HG03095 (cell line): ENCODE data around the gene CS.
"Not testable (repeated sequence)": the region's sequence is repeated elsewhere in the genome, so short reads cannot be mapped to it uniquely, and the experiment has no call there.

Experiments
- ATAC-seq: cut with Tn5 transposase; IDR thresholded peaks from one replicate; pipeline ENCODE4 v1.9.1; 2021; ENCODE audit warnings: moderate library complexity; ENCODE audit not compliant: unreplicated experiment

The CS gene

DNA sequence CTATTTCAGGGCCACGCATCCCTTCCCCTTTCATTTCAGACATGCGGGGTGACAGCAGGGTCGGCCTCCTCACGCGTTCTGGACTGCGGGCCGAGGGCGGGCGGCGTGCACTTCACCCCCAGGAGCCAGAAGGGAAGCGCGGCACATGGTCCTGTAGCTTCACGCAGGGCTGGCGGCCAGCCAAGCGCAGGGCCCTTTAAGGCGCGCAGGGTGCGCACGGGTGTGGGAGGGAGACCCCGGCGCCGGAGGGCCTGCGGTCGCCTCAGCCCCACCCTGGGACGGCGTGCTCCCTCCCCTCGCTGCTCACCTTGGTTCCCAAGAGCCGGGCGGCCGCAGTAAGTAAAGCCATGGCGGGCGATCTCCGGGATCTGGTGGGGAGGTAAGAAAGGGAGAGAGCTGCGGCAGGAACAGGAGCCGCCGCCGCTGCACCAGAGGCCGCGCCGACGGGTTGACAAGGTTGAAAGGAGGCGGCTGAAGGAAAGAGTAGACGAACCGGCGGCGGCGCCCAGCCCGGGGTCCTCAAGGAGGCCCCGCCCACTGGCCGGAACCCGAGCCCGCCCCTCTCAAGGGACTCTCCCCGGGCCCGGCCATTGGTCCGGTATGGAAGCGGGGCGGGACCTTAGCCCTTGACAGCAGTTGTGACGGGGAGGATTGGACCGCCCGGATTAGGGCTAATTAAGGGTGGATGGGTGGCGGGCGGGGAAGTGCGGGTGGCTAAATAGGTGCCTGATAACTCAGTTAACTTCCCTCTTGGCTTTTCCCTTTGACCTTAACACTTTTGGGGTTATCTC lies at the start of gene CS:
Gene CS, minus strand, starts transcription at position 478 of the 791 bp plus-strand sequence. Its CDS starts 129 bp downstream, at position 349.
- peak; percentile 90 for ATAC-seq

- no peak for ATAC-seq
These were observed 48.6 kb upstream of the CS start for GRCh38 chr12:56348776-56349175.

- not testable (repeated sequence) for ATAC-seq
These were observed 47.1 kb upstream of the CS start for GRCh38 chr12:56347255-56347654.

- no peak for ATAC-seq
These were observed 46.5 kb upstream of the CS start for GRCh38 chr12:56346675-56347074.

DNA sequence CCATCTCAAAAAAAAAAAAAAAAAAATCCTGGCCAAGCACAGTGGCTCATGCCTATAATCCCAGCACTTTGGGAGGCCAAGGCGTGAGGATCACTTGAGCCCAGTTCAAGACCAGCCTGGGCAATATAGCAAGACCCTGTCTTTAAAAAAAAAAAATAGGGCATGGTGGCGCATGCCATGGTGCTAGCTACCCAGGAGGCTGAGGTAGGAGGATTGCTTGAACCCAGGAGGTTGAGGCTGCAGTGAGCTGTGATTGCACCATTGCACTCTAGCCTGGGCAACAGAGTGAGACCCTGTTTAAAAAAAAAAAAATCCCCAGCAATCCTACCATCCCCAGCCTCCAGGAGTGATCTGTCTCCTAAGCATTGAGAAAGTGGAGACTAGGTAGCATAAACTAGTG lies 42.2 kb upstream of the CS start:
- ATAC-seq = not testable (repeated sequence)

DNA sequence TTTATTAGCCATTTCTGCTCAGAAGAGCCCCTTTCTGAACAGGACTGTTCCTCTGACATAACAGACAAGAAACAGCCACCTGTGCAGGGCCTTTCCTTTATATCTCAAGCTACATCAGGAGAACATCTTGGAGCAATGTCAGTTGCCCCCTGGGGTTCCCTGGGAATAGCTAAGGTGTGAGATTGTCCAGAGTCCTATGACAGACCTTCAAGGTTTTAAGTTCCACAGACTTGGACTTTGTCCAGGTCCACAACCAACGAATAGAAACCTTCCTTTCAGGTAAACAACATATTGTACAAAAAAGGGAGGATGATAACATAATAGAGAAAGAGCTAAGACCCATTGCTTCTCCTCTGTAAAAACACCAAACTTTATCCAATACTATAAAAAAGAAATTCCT lies 41.5 kb upstream of the CS start:
- no peak for ATAC-seq

DNA sequence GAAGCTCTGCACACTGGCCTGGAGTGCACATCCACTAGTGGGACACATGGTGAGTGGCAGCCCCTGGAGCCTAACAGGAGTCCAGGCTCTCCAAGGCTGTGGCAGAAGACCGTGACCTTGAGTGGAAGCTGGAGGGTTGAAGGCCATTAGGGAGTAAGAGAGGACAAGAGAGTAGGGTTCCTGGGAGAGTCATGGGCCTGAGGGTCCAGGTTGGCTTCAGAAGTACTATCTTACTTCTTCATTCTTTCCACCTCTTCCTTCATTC lies 39.0 kb upstream of the CS start:
- no peak for ATAC-seq

- ATAC-seq = peak; percentile 40
These were observed 38.4 kb upstream of the CS start, which contains the start of gene IL23A for GRCh38 chr12:56338308-56339157. Gene IL23A, plus strand, starts transcription at chr12:56338884. Its CDS starts 161 bp downstream, at chr12:56339045.

- no peak for ATAC-seq
These were observed 37.7 kb upstream of the CS start for GRCh38 chr12:56337753-56338251.

GRCh38 chr12:56336361-56337167 lies 36.4 kb upstream of the CS start:
- no peak for ATAC-seq

DNA sequence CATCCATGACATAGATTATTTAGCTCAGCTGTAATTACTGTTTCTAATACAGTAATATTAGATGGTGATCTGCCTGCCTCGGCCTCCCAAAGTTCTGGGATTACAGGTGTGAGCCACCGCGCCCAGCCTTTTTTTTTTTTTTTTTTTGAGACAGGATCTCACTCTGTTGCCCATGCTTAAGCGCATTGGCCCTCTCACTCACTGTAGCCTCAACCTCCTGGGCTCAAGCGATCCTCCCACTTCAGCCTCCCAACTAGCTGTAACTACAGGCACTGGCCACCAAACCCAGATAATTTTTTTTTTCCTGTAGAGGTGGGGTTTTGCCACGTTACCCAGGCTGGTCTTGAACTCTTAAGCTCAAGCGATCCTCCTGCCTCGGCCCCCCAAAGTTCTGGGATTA lies 35.4 kb upstream of the CS start:
- not testable (repeated sequence) for ATAC-seq

DNA sequence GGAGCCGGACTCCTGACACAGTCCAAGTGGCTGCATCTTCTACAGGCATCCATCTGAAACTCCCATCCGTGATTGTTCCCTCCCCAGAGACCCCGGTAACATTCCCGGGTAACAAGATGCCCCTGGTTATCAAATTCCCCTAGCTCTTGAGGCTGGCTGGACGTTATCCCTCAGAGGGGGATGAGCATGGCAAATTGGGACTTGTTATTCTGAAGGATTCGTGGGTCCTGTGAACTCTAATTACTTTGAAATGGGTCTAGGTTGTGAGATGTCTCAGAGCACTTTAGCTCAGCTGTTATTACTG lies 34.3 kb upstream of the CS start:
- ATAC-seq = no peak

GRCh38 chr12:56333679-56334489 lies 33.8 kb upstream of the CS start, which contains the start of gene PAN2:
Gene PAN2, minus strand, starts transcription at chr12:56334000. Its CDS starts 906 bp downstream, at chr12:56333094.
- peak; percentile 90 for ATAC-seq

DNA sequence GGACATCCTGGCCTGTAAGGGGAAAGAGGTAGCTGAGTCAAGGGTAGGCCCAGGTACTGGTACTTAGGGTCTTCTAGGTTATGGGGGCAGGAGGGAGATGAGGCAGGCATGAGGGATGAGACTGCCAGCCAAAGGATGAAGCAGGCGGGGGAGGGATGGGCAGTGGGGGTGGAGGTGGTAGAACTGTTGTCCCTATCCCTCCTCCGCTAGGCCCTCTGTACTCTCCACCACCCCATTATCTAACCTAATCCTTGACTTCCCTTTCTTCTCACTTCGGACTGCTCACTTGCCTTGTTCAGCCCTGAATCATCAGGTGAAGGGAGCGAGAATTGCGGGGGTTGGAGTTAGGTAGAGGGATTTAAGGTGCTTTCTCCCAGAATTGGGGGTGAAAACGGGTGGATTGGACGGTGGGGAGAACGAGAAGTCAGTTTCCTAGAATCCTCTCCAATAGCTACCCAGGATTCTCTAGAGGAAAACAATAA lies 33.1 kb upstream of the CS start:
- no peak for ATAC-seq

GRCh38 chr12:56332512-56333196 lies 32.5 kb upstream of the CS start:
- ATAC-seq = no peak

DNA sequence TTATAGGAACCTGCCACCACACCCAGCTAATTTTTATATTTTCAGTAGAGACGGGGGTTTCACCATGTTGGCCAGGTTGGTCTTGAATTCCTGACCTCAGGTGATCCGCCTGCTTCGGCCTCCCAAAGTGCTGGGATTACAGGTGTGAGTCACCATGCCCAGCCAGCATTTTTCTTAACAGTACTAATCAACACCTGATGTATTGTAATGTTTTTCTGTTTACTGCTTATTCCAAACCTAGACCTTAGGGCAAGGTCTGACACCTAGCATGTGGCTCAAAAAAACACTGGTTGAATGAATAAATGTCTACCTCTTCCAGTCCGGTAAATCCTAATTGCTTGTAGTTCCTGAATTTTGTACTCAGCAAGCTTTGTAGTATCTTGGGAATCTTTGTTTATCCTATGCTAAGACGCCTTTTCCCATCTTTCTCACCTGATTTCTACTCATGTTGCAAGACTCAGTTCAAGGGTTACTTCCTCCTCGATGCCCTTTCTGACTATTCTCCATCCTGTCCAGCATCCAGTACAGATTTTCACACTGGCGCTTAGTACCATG lies 30.9 kb upstream of the CS start:
- no peak for ATAC-seq

DNA sequence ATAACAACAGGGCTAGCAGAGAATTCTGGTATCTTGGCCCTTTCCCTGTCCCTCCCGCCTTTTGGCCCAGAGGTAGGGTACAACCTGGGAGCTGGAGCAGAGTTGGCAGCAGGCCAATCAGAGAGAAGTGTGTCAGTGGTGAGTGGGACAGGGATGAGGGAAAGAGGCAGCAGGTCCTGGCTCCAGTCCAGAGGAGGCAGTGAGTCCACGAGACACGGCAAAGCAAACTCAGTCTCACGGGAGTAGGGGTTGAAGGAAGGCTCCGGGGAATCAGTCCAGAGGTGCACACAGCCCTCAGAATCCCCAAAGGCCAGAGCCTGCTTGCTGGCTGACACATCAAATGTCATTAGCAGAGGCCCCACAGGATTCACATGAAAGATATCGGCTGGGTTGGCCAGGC lies 26.4 kb upstream of the CS start:
- ATAC-seq = no peak

DNA sequence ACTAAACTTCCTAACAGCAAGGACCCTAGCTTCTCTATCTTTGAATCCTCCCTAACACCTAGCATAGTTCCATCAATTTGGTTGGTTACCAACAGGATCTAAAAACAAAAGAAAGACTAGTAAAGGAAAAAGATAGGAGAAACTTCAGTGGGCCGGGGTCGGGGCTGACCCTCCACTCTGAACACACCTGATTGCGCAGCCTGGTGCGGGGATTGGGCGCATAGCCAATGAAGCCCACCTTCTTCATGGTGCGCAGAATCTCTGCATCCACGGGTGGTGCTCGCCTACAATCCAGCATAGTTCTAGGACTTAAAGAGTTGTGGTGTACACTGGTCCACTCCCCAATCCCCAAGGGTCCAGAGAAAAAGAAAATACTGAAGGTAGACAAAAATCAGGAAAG lies 26.0 kb upstream of the CS start:
- no peak for ATAC-seq

DNA sequence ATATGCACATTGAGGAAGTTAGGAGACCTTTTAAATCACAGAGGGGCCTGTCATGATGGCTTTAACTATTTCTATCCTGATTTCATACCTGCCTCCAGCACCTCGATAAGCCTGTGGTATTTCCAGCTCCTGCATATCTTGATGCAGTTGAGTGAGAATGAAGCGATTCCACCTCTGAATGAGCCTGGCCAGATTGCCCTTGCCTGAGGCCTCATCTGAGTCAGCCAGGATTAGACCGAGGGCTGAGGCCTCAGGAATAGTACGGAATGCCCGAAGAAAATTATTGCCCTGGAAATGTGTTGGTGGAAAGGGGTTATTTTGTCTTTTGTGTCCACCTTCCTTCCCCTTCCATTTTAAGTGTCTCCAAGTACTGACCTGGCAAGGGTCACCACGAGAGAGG lies 24.1 kb upstream of the CS start:
- no peak for ATAC-seq
